GM23338 (cell line): ENCODE measurements around the gene MAGI1. TPM values are rescaled to one million over a fixed set of nuclear protein-coding genes. Genes with fewer than 3 reads are reported as not detected.

ENCODE experiments used
- ATAC-seq: fragments of 200-7000 bp; cut with Tn5 transposase; 3 replicates; pipeline ENCODE4 v1.9.1; 2020
- DNase-seq: peaks from one replicate; pipeline ENCODE4 v3.0.0-alpha.2; 2015; ENCODE audit warnings: low spot score
- H2AFZ ChIP-seq: fragments of 200-600 bp; sonication (generic); 2 replicates; pipeline ENCODE4 v1.8.0; 2016; ENCODE audit warnings: antibody characterized with exemption, mild to moderate bottlenecking, moderate library complexity
- H3F3A ChIP-seq: fragments of 200-600 bp; sonication (generic); replicated peaks from 2 replicates; pipeline ENCODE4 v1.8.0; 2017; ENCODE audit warnings: antibody characterized with exemption, mixed run types, low read depth
- H3K27ac ChIP-seq: fragments of 200-600 bp; sonication (generic); 2 replicates; pipeline ENCODE4 v1.6.1; 2016; ENCODE audit warnings: low read depth
- H3K27me3 ChIP-seq: fragments of 200-600 bp; sonication (generic); 2 replicates; pipeline ENCODE4 v1.8.0; 2016; ENCODE audit warnings: mild to moderate bottlenecking, mixed run types, moderate library complexity; ENCODE audit not compliant: insufficient read depth
- H3K36me3 ChIP-seq: fragments of 200-600 bp; sonication (generic); 2 replicates; pipeline ENCODE4 v1.8.0; 2016; ENCODE audit warnings: mild to moderate bottlenecking; ENCODE audit not compliant: insufficient read depth
- H3K4me1 ChIP-seq: fragments of 200-600 bp; sonication (generic); 2 replicates; pipeline ENCODE4 v1.8.0; 2016; ENCODE audit warnings: mild to moderate bottlenecking, moderate library complexity; ENCODE audit not compliant: insufficient read depth
- H3K4me2 ChIP-seq: fragments of 200-600 bp; sonication (generic); 2 replicates; pipeline ENCODE4 v1.7.1; 2017; ENCODE audit warnings: mixed run types
- H3K4me3 ChIP-seq: fragments of 200-600 bp; sonication (generic); 2 replicates; pipeline ENCODE4 v1.6.1; 2016; ENCODE audit warnings: mixed run types
- H3K79me2 ChIP-seq: fragments of 200-600 bp; sonication (generic); replicated peaks from 2 replicates; pipeline ENCODE4 v1.8.0; 2017; ENCODE audit warnings: mild to moderate bottlenecking; ENCODE audit not compliant: insufficient read depth
- H3K9me2 ChIP-seq: fragments of 200-600 bp; sonication (generic); 2 replicates; pipeline ENCODE4 v1.8.0; 2017; ENCODE audit not compliant: insufficient read depth
- H4K20me1 ChIP-seq: fragments of 200-600 bp; sonication (generic); replicated peaks from 2 replicates; pipeline ENCODE4 v1.8.0; 2017; ENCODE audit warnings: mild to moderate bottlenecking; ENCODE audit not compliant: insufficient read depth
- H3K27ac Mint-ChIP-seq: 2 replicates; pipeline ENCODE4 v1.8.0; 2020; ENCODE audit warnings: inconsistent platforms, mild to moderate bottlenecking, moderate library complexity, mixed read lengths
- H3K27me3 Mint-ChIP-seq: 3 replicates; pipeline ENCODE4 v1.8.0; 2022; ENCODE audit warnings: low read depth, mild to moderate bottlenecking, moderate library complexity, mixed read lengths, inconsistent platforms; ENCODE audit not compliant: insufficient read depth, poor library complexity
- H3K36me3 Mint-ChIP-seq: 3 replicates; pipeline ENCODE4 v1.8.0; 2021; ENCODE audit warnings: low read depth, mild to moderate bottlenecking, inconsistent platforms, moderate library complexity, mixed read lengths
- H3K4me1 Mint-ChIP-seq: 3 replicates; pipeline ENCODE4 v1.8.0; 2020; ENCODE audit warnings: mild to moderate bottlenecking, inconsistent platforms, mixed read lengths
- H3K4me3 Mint-ChIP-seq: 3 replicates; pipeline ENCODE4 v1.8.0; 2021; ENCODE audit warnings: moderate library complexity, mild to moderate bottlenecking, inconsistent platforms, mixed read lengths
- H3K9me3 Mint-ChIP-seq: 3 replicates; pipeline ENCODE4 v1.8.0; 2020; ENCODE audit warnings: moderate library complexity, mild to moderate bottlenecking, inconsistent platforms, mixed read lengths
- ETS1 ChIP-seq: IDR thresholded peaks from 2 replicates; pipeline ENCODE4 v1.6.1; 2016; ENCODE audit warnings: antibody characterized with exemption
- EZH2phosphoT487 ChIP-seq: fragments of 200-600 bp; sonication (generic); IDR thresholded peaks from one replicate; pipeline ENCODE4 v1.8.1; 2018; ENCODE audit warnings: antibody characterized with exemption; ENCODE audit not compliant: unreplicated experiment
- JUNB ChIP-seq: IDR thresholded peaks from one replicate; pipeline ENCODE4 v1.6.1; 2016; ENCODE audit warnings: antibody characterized with exemption; ENCODE audit not compliant: unreplicated experiment
- NANOG ChIP-seq: IDR thresholded peaks from 2 replicates; pipeline ENCODE4 v1.6.1; 2016; ENCODE audit warnings: antibody characterized with exemption, borderline replicate concordance
- POLR2AphosphoS5 ChIP-seq: IDR thresholded peaks from 2 replicates; pipeline ENCODE4 v1.6.1; 2016; ENCODE audit warnings: antibody characterized with exemption, low read depth
- REST ChIP-seq: IDR thresholded peaks from one replicate; pipeline ENCODE4 v1.6.1; 2018; ENCODE audit warnings: antibody characterized with exemption; ENCODE audit not compliant: unreplicated experiment
- ZNF114 ChIP-seq: fragments of 250-450 bp; sonication (Bioruptor Pico); IDR thresholded peaks from 2 replicates; pipeline ENCODE4 v1.5.0; 2020; ENCODE audit warnings: mild to moderate bottlenecking, moderate library complexity
- ZNF331 ChIP-seq: fragments of 250-450 bp; sonication (Bioruptor Pico); IDR thresholded peaks from 2 replicates; pipeline ENCODE4 v1.5.0; 2020; ENCODE audit warnings: low read depth, mild to moderate bottlenecking, moderate library complexity
- polyA plus RNA-seq: library from polyadenylated mRNA; unstranded; fragments of >200 nt; fragmentation: Nextera tagmentation; extraction: Ambion mirVana; gene quantifications from 2 replicates; pipeline ENCODE4 v1.2.1, GENCODE V29; 2016
- total RNA-seq: library from RNA; depleted of rRNA; stranded (reverse); fragments of >200 nt; shearing (Covaris generic); gene quantifications from 2 replicates; pipeline ENCODE4 v1.2.3, GENCODE V29; 2014
- TF ChIP-seq, protein P1 (sequence below), 2 experiments: fragments of 200-600 bp in 1 of 2; sonication (generic) in 1 of 2; conservative IDR thresholded peaks; 2 replicates each; pipeline versions ENCODE4 v1.5.1 to v1.6.1; 2016 to 2017; ENCODE audit warnings: antibody characterized with exemption in 2 of 2, low read depth in 2 of 2, mild to moderate bottlenecking in 2 of 2, moderate library complexity in 1 of 2
- TF ChIP-seq, protein P2 (sequence below): fragments of 250-450 bp; sonication (Bioruptor Pico); IDR thresholded peaks from 2 replicates; pipeline ENCODE4 v1.5.0; 2020; ENCODE audit warnings: mild to moderate bottlenecking, moderate library complexity

Gene MAGI1
- total and polyA plus RNA-seq, 2 experiments from 2014 or later = 27.4 to 71.2 TPM

GRCh38 chr3:65534805-65535204, 503.9 kb downstream of the MAGI1 start:
- Histone ChIP-seq H3K79me2 (peaks cover 82% of the 10 kb centered on the region), H3K9me2 (no peaks in the 10 kb centered on the region), H3K27ac (no peak overlapping the region), H3K4me1 (peaks cover 42% of the 10 kb centered on the region), H3K36me3 (no peaks in the 10 kb centered on the region), H3K4me2 (no peak overlapping the region), H3F3A (no peaks in the 10 kb centered on the region), H2AFZ (no peak overlapping the region), H3K4me3 (no peak overlapping the region), H4K20me1 (peaks cover 10% of the 10 kb centered on the region; the same call in 1 of the 2 replicates), H3K27me3 (no peaks in the 10 kb centered on the region)
- no peak for TF ChIP-seq JUNB
- TF ChIP-seq ZNF331 (CRISPR knock-in tag) = no peak
- TF ChIP-seq EZH2phosphoT487 = no peak
- H3K27me3 Mint-ChIP-seq = peaks cover 3% of the 10 kb centered on the region
- H3K4me3 Mint-ChIP-seq = no peak overlapping the region
- no peaks in the 10 kb centered on the region for H3K9me3 Mint-ChIP-seq
- H3K27ac Mint-ChIP-seq = no peak overlapping the region
- DNase-seq (no peak), ATAC-seq (no peak)
- H3K4me1 Mint-ChIP-seq = peaks cover 38% of the 10 kb centered on the region
- no peaks in the 10 kb centered on the region for H3K36me3 Mint-ChIP-seq

DNA sequence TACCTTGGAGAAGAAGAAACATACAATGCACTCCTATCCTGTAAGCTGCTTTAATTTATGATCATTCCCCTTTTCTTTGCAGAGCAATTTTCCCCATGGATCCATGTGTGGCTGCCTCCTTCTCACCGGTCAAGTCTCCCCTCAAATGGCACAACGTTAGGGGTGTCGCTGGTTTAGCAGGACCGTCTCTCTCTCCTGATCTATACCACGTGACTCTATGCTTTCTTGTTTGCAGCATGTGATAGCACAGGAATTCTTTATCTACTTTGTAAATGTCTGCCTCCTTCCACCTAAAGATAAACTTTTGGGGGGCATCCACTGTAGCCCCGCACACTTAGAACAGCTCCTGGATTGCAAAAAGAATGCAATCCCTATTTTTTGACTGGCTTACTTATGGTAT, 506.0 kb downstream of the MAGI1 start:
- no peak overlapping the region for H3K27ac Mint-ChIP-seq
- H3K9me2 ChIP-seq = no peaks in the 10 kb centered on the region
- H3F3A ChIP-seq = no peaks in the 10 kb centered on the region
- H2AFZ ChIP-seq = no peak overlapping the region
- ATAC-seq = no peak
- no peak overlapping the region for H3K4me3 ChIP-seq
- H3K4me1 ChIP-seq = peaks cover 27% of the 10 kb centered on the region
- no peaks in the 10 kb centered on the region for H3K9me3 Mint-ChIP-seq
- H4K20me1 ChIP-seq = peaks cover 10% of the 10 kb centered on the region; the same call in 1 of the 2 replicates
- H3K4me3 Mint-ChIP-seq = no peak overlapping the region
- H3K36me3 Mint-ChIP-seq = no peaks in the 10 kb centered on the region
- peaks cover 3% of the 10 kb centered on the region for H3K27me3 Mint-ChIP-seq
- DNase-seq = no peak
- no peaks in the 10 kb centered on the region for H3K36me3 ChIP-seq
- H3K27me3 ChIP-seq = no peaks in the 10 kb centered on the region
- no peak overlapping the region for H3K27ac ChIP-seq
- H3K4me1 Mint-ChIP-seq = peaks cover 38% of the 10 kb centered on the region
- H3K4me2 ChIP-seq = no peak overlapping the region
- H3K79me2 ChIP-seq = peaks cover 86% of the 10 kb centered on the region
- TF ChIP-seq POLR2AphosphoS5 (no peak), ZNF331 (CRISPR knock-in tag) (no peak), ZNF114 (CRISPR knock-in tag) (no peak), ETS1 (no peak), REST (no peak), NANOG (no peak)
- TF ChIP-seq, protein P1, sequence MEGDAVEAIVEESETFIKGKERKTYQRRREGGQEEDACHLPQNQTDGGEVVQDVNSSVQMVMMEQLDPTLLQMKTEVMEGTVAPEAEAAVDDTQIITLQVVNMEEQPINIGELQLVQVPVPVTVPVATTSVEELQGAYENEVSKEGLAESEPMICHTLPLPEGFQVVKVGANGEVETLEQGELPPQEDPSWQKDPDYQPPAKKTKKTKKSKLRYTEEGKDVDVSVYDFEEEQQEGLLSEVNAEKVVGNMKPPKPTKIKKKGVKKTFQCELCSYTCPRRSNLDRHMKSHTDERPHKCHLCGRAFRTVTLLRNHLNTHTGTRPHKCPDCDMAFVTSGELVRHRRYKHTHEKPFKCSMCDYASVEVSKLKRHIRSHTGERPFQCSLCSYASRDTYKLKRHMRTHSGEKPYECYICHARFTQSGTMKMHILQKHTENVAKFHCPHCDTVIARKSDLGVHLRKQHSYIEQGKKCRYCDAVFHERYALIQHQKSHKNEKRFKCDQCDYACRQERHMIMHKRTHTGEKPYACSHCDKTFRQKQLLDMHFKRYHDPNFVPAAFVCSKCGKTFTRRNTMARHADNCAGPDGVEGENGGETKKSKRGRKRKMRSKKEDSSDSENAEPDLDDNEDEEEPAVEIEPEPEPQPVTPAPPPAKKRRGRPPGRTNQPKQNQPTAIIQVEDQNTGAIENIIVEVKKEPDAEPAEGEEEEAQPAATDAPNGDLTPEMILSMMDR (conservative IDR thresholded peaks at IDR 0.05; ENCODE audit: low read depth in 2 of 2) = no peak
- TF ChIP-seq, protein P2, sequence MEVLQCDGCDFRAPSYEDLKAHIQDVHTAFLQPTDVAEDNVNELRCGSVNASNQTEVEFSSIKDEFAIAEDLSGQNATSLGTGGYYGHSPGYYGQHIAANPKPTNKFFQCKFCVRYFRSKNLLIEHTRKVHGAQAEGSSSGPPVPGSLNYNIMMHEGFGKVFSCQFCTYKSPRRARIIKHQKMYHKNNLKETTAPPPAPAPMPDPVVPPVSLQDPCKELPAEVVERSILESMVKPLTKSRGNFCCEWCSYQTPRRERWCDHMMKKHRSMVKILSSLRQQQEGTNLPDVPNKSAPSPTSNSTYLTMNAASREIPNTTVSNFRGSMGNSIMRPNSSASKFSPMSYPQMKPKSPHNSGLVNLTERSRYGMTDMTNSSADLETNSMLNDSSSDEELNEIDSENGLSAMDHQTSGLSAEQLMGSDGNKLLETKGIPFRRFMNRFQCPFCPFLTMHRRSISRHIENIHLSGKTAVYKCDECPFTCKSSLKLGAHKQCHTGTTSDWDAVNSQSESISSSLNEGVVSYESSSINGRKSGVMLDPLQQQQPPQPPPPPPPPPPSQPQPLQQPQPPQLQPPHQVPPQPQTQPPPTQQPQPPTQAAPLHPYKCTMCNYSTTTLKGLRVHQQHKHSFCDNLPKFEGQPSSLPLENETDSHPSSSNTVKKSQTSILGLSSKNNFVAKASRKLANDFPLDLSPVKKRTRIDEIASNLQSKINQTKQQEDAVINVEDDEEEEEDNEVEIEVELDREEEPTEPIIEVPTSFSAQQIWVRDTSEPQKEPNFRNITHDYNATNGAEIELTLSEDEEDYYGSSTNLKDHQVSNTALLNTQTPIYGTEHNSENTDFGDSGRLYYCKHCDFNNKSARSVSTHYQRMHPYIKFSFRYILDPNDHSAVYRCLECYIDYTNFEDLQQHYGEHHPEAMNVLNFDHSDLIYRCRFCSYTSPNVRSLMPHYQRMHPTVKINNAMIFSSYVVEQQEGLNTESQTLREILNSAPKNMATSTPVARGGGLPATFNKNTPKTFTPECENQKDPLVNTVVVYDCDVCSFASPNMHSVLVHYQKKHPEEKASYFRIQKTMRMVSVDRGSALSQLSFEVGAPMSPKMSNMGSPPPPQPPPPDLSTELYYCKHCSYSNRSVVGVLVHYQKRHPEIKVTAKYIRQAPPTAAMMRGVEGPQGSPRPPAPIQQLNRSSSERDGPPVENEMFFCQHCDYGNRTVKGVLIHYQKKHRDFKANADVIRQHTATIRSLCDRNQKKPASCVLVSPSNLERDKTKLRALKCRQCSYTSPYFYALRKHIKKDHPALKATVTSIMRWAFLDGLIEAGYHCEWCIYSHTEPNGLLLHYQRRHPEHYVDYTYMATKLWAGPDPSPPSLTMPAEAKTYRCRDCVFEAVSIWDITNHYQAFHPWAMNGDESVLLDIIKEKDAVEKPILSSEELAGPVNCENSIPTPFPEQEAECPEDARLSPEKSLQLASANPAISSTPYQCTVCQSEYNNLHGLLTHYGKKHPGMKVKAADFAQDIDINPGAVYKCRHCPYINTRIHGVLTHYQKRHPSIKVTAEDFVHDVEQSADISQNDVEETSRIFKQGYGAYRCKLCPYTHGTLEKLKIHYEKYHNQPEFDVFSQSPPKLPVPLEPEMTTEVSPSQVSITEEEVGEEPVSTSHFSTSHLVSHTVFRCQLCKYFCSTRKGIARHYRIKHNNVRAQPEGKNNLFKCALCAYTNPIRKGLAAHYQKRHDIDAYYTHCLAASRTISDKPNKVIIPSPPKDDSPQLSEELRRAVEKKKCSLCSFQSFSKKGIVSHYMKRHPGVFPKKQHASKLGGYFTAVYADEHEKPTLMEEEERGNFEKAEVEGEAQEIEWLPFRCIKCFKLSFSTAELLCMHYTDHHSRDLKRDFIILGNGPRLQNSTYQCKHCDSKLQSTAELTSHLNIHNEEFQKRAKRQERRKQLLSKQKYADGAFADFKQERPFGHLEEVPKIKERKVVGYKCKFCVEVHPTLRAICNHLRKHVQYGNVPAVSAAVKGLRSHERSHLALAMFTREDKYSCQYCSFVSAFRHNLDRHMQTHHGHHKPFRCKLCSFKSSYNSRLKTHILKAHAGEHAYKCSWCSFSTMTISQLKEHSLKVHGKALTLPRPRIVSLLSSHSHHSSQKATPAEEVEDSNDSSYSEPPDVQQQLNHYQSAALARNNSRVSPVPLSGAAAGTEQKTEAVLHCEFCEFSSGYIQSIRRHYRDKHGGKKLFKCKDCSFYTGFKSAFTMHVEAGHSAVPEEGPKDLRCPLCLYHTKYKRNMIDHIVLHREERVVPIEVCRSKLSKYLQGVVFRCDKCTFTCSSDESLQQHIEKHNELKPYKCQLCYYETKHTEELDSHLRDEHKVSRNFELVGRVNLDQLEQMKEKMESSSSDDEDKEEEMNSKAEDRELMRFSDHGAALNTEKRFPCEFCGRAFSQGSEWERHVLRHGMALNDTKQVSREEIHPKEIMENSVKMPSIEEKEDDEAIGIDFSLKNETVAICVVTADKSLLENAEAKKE (CRISPR knock-in tag) = no peak
